NCI-H2029 treated with DMSO at 0.1 percent for 48 hours (cell line): ENCODE measurements around the gene CPPED1.

Experiments used
- DNase-seq: peaks from one replicate; lab custom pipeline; 2025; lab: John Stamatoyannopoulos, UW

Gene CPPED1

DNA sequence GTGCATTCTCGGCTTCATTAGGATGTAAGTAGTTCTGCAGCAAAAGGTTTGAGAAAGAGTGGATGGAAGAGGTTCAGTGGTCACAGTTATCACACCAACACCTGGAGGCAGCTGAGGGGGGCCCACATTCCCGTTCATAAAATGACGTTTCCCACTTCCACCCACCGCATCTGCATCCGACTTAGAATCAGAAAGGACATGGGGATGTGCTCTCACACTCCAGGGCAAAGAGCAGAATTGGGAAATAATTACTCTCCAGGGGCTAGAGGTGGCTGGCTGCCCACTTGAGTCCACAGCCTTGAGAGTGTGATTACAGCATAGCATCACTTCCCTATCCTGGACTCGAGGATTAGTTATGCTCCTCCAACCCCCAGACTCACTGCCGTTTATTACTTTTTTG is 122.0 kb downstream of the CPPED1 start:
- no peak for DNase-seq

- no peak for DNase-seq
Observed at GRCh38 chr16:12680531-12680930, 123.2 kb downstream of the CPPED1 start.

DNA sequence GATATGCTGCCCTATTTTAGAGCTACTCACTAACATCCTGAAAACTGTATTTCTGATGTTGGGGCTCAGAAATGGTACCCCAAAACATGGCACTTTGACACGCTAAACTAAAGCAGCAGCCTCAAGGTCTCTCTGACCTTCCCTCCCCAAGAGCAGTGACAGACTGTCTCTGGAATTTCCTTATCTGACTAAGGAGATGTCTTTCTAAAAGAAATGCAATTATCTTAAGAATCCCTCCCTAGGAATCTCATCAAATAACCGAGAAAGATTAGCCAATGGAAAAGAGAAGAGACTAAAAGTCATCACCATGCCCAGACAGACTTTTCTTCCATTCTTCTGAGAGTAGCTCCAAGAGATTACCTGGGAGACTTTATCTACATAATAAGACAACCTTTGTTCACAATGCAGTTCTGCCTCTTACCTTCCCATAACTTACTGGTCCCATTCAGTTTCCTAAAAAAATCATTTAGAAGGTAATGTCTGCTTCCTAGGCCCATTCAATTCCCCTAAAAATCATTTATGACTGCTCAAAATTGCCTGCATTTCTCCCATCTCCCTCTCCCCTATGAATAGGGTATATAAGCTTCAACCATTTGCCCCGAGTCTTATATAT is 123.9 kb downstream of the CPPED1 start:
- DNase-seq: no peak

DNA sequence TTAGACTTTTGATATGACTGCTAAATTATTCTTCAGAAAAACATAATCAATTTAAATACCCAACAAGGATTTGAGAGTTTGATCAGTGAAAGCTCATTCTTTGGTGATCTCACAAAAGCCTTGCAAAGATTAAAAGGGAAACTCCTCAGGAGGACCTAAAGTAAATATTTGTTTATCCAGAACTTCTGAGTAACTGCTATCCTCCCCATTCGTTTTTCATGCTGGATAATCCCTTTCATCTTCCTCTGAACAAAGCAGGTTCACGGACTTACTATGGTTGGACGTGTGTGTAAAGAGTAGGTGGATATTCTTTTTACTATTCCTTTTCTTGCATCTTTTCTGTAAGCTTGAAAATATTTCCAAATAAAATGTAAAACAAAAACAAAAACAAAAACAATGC is 124.7 kb downstream of the CPPED1 start:
- no peak for DNase-seq

DNA sequence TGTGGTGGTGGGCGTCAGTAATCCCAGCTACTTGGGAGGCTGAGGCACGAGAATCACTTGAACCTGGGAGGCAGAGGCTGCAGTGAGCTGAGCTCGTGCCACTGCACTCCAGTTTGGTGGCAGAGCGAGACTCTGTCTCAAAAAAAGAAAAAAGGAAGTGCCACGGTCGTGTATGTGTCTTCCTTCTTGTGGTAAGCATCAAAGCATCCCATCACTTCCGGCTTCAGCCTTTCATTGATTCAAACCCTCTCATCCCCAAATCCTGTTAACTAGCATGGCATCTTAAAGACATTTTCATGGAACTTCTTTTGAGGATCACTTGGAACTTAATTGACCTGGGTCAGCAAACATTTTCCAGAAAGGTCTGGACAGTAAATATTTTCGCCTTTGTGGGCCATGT is 126.2 kb downstream of the CPPED1 start:
- DNase-seq: no peak

- DNase-seq: no peak
Observed at GRCh38 chr16:12675852-12676251, 127.8 kb downstream of the CPPED1 start.

- no peak for DNase-seq
Observed at GRCh38 chr16:12675046-12675445, 128.6 kb downstream of the CPPED1 start.

DNA sequence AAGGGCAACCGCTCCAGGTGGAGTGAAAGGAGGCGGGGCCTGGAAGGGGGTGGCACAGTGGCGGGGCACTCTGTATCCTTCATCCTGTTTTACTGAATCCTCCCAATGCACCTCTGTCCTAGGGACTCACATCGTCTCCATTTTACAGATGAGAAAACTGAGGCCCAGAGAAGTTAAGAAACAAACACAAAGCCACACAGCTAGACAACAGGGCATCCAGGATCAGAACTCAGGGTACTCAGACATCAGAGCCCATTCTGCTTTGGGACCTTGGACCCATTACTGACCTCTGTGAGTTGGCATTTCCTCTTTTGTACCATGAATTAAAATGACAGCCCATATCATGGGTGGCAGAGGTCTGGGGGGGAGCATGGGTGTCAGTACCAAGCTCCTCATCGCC is 129.2 kb downstream of the CPPED1 start:
- no peak for DNase-seq

GRCh38 chr16:12674071-12674470 is 129.6 kb downstream of the CPPED1 start:
- no peak for DNase-seq

DNA sequence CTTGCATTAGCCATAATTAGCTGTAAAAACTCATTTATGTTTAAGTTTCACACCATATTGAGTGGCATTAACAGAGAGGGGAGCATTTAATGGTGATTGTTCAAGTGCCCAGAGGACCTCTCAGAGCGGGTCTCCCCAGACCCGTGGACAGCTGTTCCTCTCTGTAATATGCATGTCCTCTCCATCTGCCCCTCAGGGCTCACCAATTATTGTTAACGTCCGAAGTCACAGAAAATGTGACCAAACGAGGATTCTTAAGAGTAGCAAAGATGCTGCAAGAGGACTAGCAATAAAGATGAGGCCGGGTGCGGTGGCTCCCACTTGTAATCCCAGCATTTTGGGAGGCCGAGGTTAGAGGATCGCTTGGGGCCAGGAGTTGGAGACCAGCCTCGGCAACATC is 130.2 kb downstream of the CPPED1 start:
- DNase-seq: no peak

- no peak for DNase-seq
Observed at GRCh38 chr16:12672986-12673385, 130.7 kb downstream of the CPPED1 start.

- no peak for DNase-seq
Observed at GRCh38 chr16:12669908-12670307, 133.8 kb downstream of the CPPED1 start.

- DNase-seq: no peak
Observed at GRCh38 chr16:12667909-12668308, 135.8 kb downstream of the CPPED1 start.

GRCh38 chr16:12664164-12664733 is 139.4 kb downstream of the CPPED1 start:
- DNase-seq: no peak

DNA sequence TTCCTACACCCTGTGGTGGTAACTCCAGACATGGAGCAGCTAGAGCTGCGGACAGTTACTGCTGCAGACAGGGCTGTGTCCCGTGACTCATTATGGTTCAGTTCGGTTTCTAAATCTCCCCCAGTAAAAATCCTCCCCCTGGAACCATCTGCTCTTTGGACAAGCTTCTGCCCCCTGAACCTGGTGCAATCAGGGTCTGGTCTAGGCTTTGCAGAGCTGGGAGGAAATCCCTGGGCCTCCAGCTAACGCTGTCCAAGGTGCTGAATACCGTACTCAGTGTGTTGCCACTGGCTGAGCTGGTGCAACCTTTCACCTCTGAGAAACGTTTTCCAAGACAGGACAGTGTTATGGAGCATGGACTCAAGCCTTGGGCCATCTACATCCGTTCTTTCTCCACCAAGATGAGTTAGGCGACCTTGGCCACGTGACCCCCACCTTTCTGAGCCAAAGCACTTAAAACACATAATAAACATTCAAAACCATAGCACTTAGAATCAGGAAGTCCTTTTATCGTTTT is 142.0 kb downstream of the CPPED1 start:
- DNase-seq: no peak

DNA sequence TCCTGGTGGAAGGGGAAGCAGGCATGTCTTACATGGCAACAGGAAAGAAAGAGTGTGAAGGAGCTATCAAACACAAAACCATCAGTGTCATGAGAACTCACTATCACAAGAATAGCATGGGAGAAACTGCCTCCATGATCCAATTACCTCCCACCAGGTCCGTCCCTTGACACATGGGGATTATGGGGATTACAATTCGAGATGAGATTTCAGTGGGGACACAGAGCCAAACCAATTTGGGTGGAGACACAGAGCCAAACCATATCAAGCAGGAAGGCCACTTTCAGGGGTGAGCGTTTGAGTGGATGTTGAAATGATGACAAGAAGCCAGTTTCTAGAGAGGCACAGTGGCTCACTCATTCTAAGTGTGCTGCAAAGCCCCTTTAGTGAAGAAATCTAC is 143.8 kb downstream of the CPPED1 start:
- no peak for DNase-seq

DNA sequence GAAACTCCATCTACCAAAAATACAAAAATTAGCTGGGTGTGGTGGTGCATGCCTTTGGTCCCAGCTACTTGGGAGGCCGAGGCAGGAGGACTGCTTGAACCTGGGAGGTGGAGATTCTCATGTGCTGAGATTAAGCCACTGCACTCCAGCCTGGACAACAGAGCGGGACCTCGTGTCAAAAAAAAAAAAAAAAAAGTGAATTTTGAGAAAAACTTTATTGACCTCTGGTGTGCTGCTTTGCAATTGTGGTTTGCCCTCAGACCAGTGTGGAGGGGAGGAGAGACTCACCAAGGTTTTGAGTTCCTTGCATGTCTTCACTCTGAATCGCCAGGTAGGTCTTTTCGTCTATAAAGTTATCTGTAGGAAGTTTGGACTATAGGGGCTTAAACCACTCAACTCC is 145.2 kb downstream of the CPPED1 start:
- no peak for DNase-seq

- DNase-seq: no peak
Observed at GRCh38 chr16:12655537-12655936, 148.2 kb downstream of the CPPED1 start.

DNA sequence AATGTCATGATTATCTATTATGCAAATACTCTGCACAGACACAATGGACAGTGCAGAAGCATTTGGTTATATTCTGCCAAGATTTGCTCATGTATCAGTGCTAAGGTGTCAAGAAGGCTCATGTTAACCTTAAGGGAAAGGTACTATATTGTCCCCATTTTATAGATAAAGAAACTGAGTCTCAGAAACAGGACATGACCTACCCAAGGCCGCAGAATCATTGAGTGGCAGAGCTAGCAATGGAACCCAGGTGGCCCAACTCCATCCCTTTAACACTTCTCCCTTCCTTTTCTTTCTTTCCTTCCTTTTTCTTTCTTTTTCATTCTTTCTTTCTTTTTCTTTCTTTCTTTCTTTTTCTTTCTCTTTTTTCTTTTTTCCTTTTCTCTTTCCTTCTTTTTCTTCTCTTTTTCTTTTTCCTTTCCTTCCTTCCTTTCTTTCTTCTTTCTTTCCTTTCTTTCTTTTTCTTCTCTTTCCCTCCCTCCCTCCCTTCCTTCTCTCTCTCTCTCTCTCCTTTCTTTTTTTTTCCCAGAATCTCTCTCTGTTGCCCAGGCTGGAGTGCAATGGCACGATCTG is 149.8 kb downstream of the CPPED1 start:
- no peak for DNase-seq

DNA sequence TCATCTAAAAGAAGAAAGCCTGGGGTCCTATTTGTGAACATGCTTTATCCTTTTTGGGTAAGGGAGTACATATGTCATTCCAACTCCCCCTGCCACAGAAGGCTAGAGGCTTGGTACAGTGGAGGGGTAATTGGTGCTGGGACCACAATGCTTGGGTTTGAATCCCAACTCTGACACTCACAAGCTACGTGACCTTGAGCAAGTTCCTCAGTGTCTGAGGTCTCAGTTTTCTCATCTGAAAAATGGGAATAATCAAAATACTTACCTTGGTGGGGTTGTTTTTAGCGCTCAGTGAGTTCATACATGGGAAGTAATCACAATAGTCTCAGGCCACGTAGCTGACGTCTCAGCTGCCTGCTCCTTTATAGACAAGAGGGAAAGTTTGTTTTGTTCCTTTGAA is 150.8 kb downstream of the CPPED1 start:
- no peak for DNase-seq

GRCh38 chr16:12651765-12652512 is 151.7 kb downstream of the CPPED1 start:
- no peak for DNase-seq

DNA sequence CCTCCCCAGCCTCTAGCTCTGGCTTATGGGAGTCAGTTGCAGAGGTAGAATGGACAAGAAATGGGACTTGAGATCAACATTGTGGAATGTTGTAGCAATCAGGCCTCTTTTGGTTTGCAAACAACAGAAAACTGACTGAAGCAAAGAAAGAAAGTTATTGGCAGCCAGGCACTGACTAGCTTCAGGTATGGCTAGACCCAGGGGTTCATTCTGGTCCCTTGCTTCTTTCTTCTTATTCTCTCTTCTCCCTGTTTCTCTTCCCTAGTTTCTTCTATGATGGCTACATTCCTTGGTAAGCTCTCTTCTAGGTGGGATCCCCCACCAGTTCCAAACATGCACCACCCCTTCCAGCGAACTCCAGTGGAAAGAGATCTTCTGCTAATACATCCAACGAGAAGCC is 154.3 kb downstream of the CPPED1 start:
- DNase-seq: no peak
